HCT116 (cell line): Measurements from ENCODE around the gene FAM81B. TPM values are rescaled to one million over a fixed set of nuclear protein-coding genes. Genes with fewer than 3 reads are reported as not detected.

Experiments used
- ATAC-seq: fragments of 200-7000 bp; cut with Tn5 transposase; 2 replicates; pipeline ENCODE4 v1.9.1; 2020; ENCODE audit warnings: mild to moderate bottlenecking, moderate library complexity
- BruUV-seq: library from RNA; stranded (reverse); fragments of 400-500 nt; replicated peaks from 2 replicates; lab custom pipeline; 2021; lab: Mats Ljungman, UMichigan
- CTCF ChIA-PET: fragments of 300-600 bp; sonication (Branson Sonifier 250); formaldehyde crosslinking; loops from one replicate; lab custom pipeline; 2021; ENCODE audit warnings: antibody characterized with exemption; lab: Charles Lee
- POLR2A ChIA-PET: fragments of 300-600, 350-600 bp; sonication (Branson Sonifier 250); formaldehyde crosslinking; loops from one replicate; lab custom pipeline; 2021; ENCODE audit warnings: antibody characterized with exemption; lab: Charles Lee
- RAD21 ChIA-PET, 2 experiments: fragments of 300-600 bp; sonication (Branson Sonifier 250); formaldehyde crosslinking; loops; one replicate each; lab custom pipeline; 2023; ENCODE audit warnings: low total read pairs in 2 of 2; ENCODE audit not compliant: uncharacterized antibody in 2 of 2, unreplicated experiment in 2 of 2, low non-redundant PET in 1 of 2; lab: Charles Lee
- DNase-seq: peaks from one replicate; pipeline ENCODE4 v3.0.0-alpha.2; 2010; ENCODE audit warnings: low read depth, low spot score
- H2AFZ ChIP-seq: fragments of 200-600 bp; shearing (Covaris generic), sonication (generic); 2 replicates; pipeline ENCODE4 v1.6.1; 2017; ENCODE audit warnings: low read depth, mixed run types, mixed read lengths, antibody characterized with exemption, low read length; ENCODE audit not compliant: poor library complexity, severe bottlenecking
- H3K27ac ChIP-seq: 2 replicates; pipeline ENCODE4 v1.5.1; 2012; ENCODE audit warnings: low read depth, low read length
- H3K27me3 ChIP-seq: fragments of 200-600 bp; sonication (generic); 2 replicates; pipeline ENCODE4 v1.6.1; 2016; ENCODE audit warnings: mixed run types, low read length, mixed read lengths; ENCODE audit not compliant: insufficient read depth
- H3K36me3 ChIP-seq, 2 experiments: fragments of 200-500 bp in 1 of 2; fragments of 200-600 bp in 1 of 2; sonication (Bioruptor generic) in 1 of 2; sonication (generic) in 1 of 2; 2 replicates each; pipeline versions ENCODE4 v1.5.1 to v1.6.1; 2014 to 2016; ENCODE audit warnings: low read length in 2 of 2, inconsistent platforms in 1 of 2, mixed read lengths in 1 of 2, mixed run types in 1 of 2; ENCODE audit not compliant: insufficient read depth in 2 of 2, control insufficient read depth in 1 of 2
- H3K4me1 ChIP-seq, 2 experiments: fragments of 200-600 bp in 1 of 2; sonication (generic) in 1 of 2; 2 replicates each; pipeline versions ENCODE4 v1.5.1 to v1.6.1; 2012 to 2017; ENCODE audit warnings: low read length in 2 of 2, inconsistent platforms in 1 of 2, mild to moderate bottlenecking in 1 of 2, mixed read lengths in 1 of 2, mixed run types in 1 of 2, moderate library complexity in 1 of 2; ENCODE audit not compliant: insufficient read depth in 2 of 2, control insufficient read depth in 1 of 2
- H3K4me2 ChIP-seq: fragments of 200-600 bp; sonication (generic); 2 replicates; pipeline ENCODE4 v1.6.1; 2017; ENCODE audit warnings: mixed run types, low read length, mixed read lengths
- H3K4me3 ChIP-seq, 2 experiments: fragments of 200-600 bp in 1 of 2; sonication (generic) in 1 of 2; replicated peaks in 1 of 2; 2 replicates each; pipeline ENCODE4 v1.5.1; 2011 to 2016; ENCODE audit warnings: low read length in 2 of 2, control low read depth in 1 of 2, low read depth in 1 of 2, mild to moderate bottlenecking in 1 of 2, mixed read lengths in 1 of 2, mixed run types in 1 of 2
- H3K79me2 ChIP-seq: fragments of 200-600 bp; sonication (generic); 2 replicates; pipeline ENCODE4 v1.6.1; 2017; ENCODE audit warnings: mild to moderate bottlenecking, mixed run types, low read length, moderate library complexity, mixed read lengths; ENCODE audit not compliant: insufficient read depth
- H3K9ac ChIP-seq: fragments of 200-600 bp; sonication (generic); 2 replicates; pipeline ENCODE4 v1.6.1; 2016; ENCODE audit warnings: low read length, mixed read lengths
- H3K9me2 ChIP-seq: fragments of 200-600 bp; sonication (generic), shearing (Covaris generic); 2 replicates; pipeline ENCODE4 v1.6.1; 2017; ENCODE audit warnings: mixed run types, mild to moderate bottlenecking, moderate library complexity; ENCODE audit not compliant: insufficient read depth
- H3K9me3 ChIP-seq, 2 experiments: fragments of 200-500 bp in 1 of 2; fragments of 200-600 bp in 1 of 2; sonication (Bioruptor generic) in 1 of 2; sonication (generic) in 1 of 2; 2 replicates each; pipeline ENCODE4 v1.6.1; 2014 to 2017; ENCODE audit warnings: low read length in 2 of 2, mixed read lengths in 2 of 2, inconsistent platforms in 1 of 2, low read depth in 1 of 2, mild to moderate bottlenecking in 1 of 2, mixed run types in 1 of 2, moderate library complexity in 1 of 2; ENCODE audit not compliant: control insufficient read depth in 1 of 2, insufficient read depth in 1 of 2
- H4K20me1 ChIP-seq: fragments of 200-600 bp; sonication (generic), shearing (Covaris generic); 2 replicates; pipeline ENCODE4 v1.6.1; 2017; ENCODE audit warnings: mixed run types, mild to moderate bottlenecking, moderate library complexity; ENCODE audit not compliant: insufficient read depth
- CBX3 ChIP-seq: IDR thresholded peaks from 2 replicates; pipeline ENCODE4 v1.6.1; 2012; ENCODE audit warnings: low read depth
- CEBPB ChIP-seq: IDR thresholded peaks from 2 replicates; pipeline ENCODE4 v1.6.1; 2012; ENCODE audit warnings: low read depth
- EGR1 ChIP-seq: IDR thresholded peaks from 2 replicates; pipeline ENCODE4 v1.6.1; 2012; ENCODE audit warnings: low read depth
- ELF1 ChIP-seq: IDR thresholded peaks from 2 replicates; pipeline ENCODE4 v1.6.1; 2012; ENCODE audit warnings: low read depth, borderline replicate concordance
- EZH2 ChIP-seq: fragments of 200-600 bp; sonication (generic); IDR thresholded peaks from 2 replicates; pipeline ENCODE4 v1.6.1; 2017; ENCODE audit warnings: antibody characterized with exemption, mixed run types
- EZH2phosphoT487 ChIP-seq: fragments of 200-600 bp; IDR thresholded peaks from 2 replicates; pipeline ENCODE4 v1.6.1; 2018; ENCODE audit warnings: antibody characterized with exemption, borderline replicate concordance
- FOSL1 ChIP-seq: IDR thresholded peaks from 2 replicates; pipeline ENCODE4 v1.6.1; 2012; ENCODE audit warnings: low read depth
- JUND ChIP-seq: IDR thresholded peaks from 2 replicates; pipeline ENCODE4 v1.6.1; 2012
- POLR2AphosphoS5 ChIP-seq: IDR thresholded peaks from 2 replicates; pipeline ENCODE4 v1.6.1; 2011; ENCODE audit warnings: mild to moderate bottlenecking, low read depth, low read length, moderate library complexity
- SIN3A ChIP-seq: IDR thresholded peaks from 2 replicates; pipeline ENCODE4 v1.6.1; 2012; ENCODE audit warnings: low read depth
- TCF7L2 ChIP-seq: IDR thresholded peaks from 2 replicates; pipeline ENCODE4 v1.7.0; 2011; ENCODE audit warnings: borderline replicate concordance, inconsistent platforms; ENCODE audit not compliant: insufficient read depth, insufficient read length; ENCODE audit errors: extremely low read depth
- YY1 ChIP-seq: IDR thresholded peaks from 2 replicates; pipeline ENCODE4 v1.6.1; 2011; ENCODE audit warnings: low read length, low read depth, moderate library complexity, mild to moderate bottlenecking; ENCODE audit not compliant: insufficient replicate concordance; ENCODE audit errors: extremely low read depth
- ZFX ChIP-seq: fragments of 450-650 bp; IDR thresholded peaks from 2 replicates; pipeline ENCODE4 v1.6.1; 2017
- intact Hi-C: fragments of 100-400 bp; cut with micrococcal nuclease; formaldehyde crosslinking; loops from 2 replicates; pipeline ENCODE4 v1.10.0; 2022
- total RNA-seq: library from RNA; stranded (reverse); gene quantifications from one replicate; pipeline ENCODE4 v1.2.1, GENCODE V29; 2021; ENCODE audit not compliant: unreplicated experiment
- TF ChIP-seq, protein P1 (sequence below): IDR thresholded peaks from 2 replicates; pipeline ENCODE4 v1.6.1; 2011; ENCODE audit warnings: mild to moderate bottlenecking, low read length, moderate library complexity; ENCODE audit not compliant: insufficient replicate concordance; ENCODE audit errors: extremely low read depth
- TF ChIP-seq, protein P2 (sequence below): IDR thresholded peaks from 2 replicates; pipeline ENCODE4 v1.6.1; 2012; ENCODE audit warnings: low read depth
- TF ChIP-seq, protein P3 (sequence below): IDR thresholded peaks from 2 replicates; pipeline ENCODE4 v1.6.1; 2012
- TF ChIP-seq, protein P4 (sequence below): IDR thresholded peaks from 2 replicates; pipeline ENCODE4 v1.6.1; 2012

Gene FAM81B
- total RNA-seq, 1 experiment from 2014 or later = not detected

DNA sequence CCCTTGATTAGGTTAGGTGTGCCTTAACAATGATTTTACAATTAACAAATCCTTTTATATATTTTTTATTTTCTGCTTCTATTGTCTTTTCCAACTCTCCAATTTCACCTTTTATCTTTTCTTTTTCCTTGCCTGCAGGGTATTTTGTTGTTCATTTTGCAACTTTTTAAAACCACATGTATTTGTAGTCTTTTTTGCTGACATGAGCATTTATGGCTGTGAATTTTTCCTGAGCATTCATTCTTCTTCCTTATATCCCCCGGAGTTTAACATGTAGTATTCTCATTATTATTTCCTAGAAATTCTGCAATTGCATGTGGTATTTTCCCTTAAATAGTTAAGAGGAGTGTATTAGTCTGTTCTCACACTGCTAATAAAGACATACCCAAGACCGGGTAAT is 41.6 kb downstream of the FAM81B start:
- intact Hi-C loops = no loop called here
- Histone ChIP-seq H3K4me3 (no peak overlapping the region), H3K79me2 (no peaks in the 10 kb centered on the region), H4K20me1 (no peaks in the 10 kb centered on the region), H2AFZ (no peak overlapping the region), H3K27me3 (no peaks in the 10 kb centered on the region), H3K27ac (no peak overlapping the region), H3K9me2 (no peaks in the 10 kb centered on the region), H3K4me1 (no peaks in the 10 kb centered on the region), H3K9me3 (no peaks in the 10 kb centered on the region), H3K9ac (no peak overlapping the region), H3K4me2 (no peak overlapping the region), H3K36me3 (no peaks in the 10 kb centered on the region)
- ChIA-PET POLR2A (no interaction called here), CTCF (no interaction called here), RAD21 (no interaction called here)
- no TSS peak for BruUV-seq
- ATAC-seq (no peak), DNase-seq (no peak)
- TF ChIP-seq TCF7L2 = no peak
- TF ChIP-seq, protein P1, sequence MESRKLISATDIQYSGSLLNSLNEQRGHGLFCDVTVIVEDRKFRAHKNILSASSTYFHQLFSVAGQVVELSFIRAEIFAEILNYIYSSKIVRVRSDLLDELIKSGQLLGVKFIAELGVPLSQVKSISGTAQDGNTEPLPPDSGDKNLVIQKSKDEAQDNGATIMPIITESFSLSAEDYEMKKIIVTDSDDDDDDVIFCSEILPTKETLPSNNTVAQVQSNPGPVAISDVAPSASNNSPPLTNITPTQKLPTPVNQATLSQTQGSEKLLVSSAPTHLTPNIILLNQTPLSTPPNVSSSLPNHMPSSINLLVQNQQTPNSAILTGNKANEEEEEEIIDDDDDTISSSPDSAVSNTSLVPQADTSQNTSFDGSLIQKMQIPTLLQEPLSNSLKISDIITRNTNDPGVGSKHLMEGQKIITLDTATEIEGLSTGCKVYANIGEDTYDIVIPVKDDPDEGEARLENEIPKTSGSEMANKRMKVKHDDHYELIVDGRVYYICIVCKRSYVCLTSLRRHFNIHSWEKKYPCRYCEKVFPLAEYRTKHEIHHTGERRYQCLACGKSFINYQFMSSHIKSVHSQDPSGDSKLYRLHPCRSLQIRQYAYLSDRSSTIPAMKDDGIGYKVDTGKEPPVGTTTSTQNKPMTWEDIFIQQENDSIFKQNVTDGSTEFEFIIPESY = no peak
- TF ChIP-seq, protein P2, sequence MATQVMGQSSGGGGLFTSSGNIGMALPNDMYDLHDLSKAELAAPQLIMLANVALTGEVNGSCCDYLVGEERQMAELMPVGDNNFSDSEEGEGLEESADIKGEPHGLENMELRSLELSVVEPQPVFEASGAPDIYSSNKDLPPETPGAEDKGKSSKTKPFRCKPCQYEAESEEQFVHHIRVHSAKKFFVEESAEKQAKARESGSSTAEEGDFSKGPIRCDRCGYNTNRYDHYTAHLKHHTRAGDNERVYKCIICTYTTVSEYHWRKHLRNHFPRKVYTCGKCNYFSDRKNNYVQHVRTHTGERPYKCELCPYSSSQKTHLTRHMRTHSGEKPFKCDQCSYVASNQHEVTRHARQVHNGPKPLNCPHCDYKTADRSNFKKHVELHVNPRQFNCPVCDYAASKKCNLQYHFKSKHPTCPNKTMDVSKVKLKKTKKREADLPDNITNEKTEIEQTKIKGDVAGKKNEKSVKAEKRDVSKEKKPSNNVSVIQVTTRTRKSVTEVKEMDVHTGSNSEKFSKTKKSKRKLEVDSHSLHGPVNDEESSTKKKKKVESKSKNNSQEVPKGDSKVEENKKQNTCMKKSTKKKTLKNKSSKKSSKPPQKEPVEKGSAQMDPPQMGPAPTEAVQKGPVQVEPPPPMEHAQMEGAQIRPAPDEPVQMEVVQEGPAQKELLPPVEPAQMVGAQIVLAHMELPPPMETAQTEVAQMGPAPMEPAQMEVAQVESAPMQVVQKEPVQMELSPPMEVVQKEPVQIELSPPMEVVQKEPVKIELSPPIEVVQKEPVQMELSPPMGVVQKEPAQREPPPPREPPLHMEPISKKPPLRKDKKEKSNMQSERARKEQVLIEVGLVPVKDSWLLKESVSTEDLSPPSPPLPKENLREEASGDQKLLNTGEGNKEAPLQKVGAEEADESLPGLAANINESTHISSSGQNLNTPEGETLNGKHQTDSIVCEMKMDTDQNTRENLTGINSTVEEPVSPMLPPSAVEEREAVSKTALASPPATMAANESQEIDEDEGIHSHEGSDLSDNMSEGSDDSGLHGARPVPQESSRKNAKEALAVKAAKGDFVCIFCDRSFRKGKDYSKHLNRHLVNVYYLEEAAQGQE = no peak
- no peak for TF ChIP-seq POLR2AphosphoS5
- no peak for TF ChIP-seq FOSL1
- no peak for TF ChIP-seq CEBPB
- no peak for TF ChIP-seq ELF1
- TF ChIP-seq, protein P3, sequence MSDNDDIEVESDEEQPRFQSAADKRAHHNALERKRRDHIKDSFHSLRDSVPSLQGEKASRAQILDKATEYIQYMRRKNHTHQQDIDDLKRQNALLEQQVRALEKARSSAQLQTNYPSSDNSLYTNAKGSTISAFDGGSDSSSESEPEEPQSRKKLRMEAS = no peak
- no peak for TF ChIP-seq EZH2
- TF ChIP-seq EGR1 = no peak
- no peak for TF ChIP-seq ZFX
- TF ChIP-seq EZH2phosphoT487 = no peak
- no peak for TF ChIP-seq YY1
- no peak for TF ChIP-seq JUND
- TF ChIP-seq SIN3A = no peak
- TF ChIP-seq, protein P4, sequence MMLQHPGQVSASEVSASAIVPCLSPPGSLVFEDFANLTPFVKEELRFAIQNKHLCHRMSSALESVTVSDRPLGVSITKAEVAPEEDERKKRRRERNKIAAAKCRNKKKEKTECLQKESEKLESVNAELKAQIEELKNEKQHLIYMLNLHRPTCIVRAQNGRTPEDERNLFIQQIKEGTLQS = no peak
- no peak for TF ChIP-seq CBX3
